HG03175 (cell line): ENCODE measurements around the gene FBL.
A peak's percentile ranks its signal among the peaks of the same experiment; 100 is the strongest.

Source experiments
- ATAC-seq: cut with Tn5 transposase; IDR thresholded peaks from one replicate; pipeline ENCODE4 v1.9.1; 2021; ENCODE audit warnings: mild to moderate bottlenecking, moderate library complexity; ENCODE audit not compliant: unreplicated experiment

Gene FBL

GRCh38 chr19:39843919-39844793 lies 2.0 kb downstream of the FBL start:
- ATAC-seq: no peak

- ATAC-seq: no peak
Measured at GRCh38 chr19:39842693-39843435, 3.3 kb downstream of the FBL start.

GRCh38 chr19:39841041-39841440 lies 5.1 kb downstream of the FBL start:
- no peak for ATAC-seq

GRCh38 chr19:39840492-39840891 lies 5.7 kb downstream of the FBL start:
- no peak for ATAC-seq

GRCh38 chr19:39839678-39840327 lies 6.4 kb downstream of the FBL start:
- ATAC-seq: no peak

GRCh38 chr19:39838569-39838968 lies 7.6 kb downstream of the FBL start:
- no peak for ATAC-seq

- no peak for ATAC-seq
Measured at GRCh38 chr19:39837978-39838377, 8.2 kb downstream of the FBL start.

GRCh38 chr19:39834287-39834841 lies 11.8 kb downstream of the FBL start:
- ATAC-seq: no peak

- ATAC-seq: peak; percentile 91
Measured at GRCh38 chr19:39833464-39834286, 12.5 kb downstream of the FBL start, which contains the start of gene DYRK1B. DYRK1B (minus strand) TSS chr19:39834162; CDS start chr19:39831867, 2,295 bp downstream.

- no peak for ATAC-seq
Measured at GRCh38 chr19:39833160-39833463, 13.1 kb downstream of the FBL start.

GRCh38 chr19:39832341-39833083 lies 13.7 kb downstream of the FBL start:
- ATAC-seq: no peak

- ATAC-seq: no peak
Measured at GRCh38 chr19:39831679-39832078, 14.5 kb downstream of the FBL start.

- ATAC-seq: no peak
Measured at GRCh38 chr19:39830847-39831246, 15.3 kb downstream of the FBL start.

GRCh38 chr19:39830406-39830805 lies 15.8 kb downstream of the FBL start:
- no peak for ATAC-seq

GRCh38 chr19:39829702-39830275 lies 16.4 kb downstream of the FBL start:
- ATAC-seq: no peak

GRCh38 chr19:39828654-39829032 lies 17.5 kb downstream of the FBL start:
- ATAC-seq: no peak

- no peak for ATAC-seq
Measured at GRCh38 chr19:39828015-39828653, 18.0 kb downstream of the FBL start.

- ATAC-seq: no peak
Measured at GRCh38 chr19:39827216-39827615, 19.0 kb downstream of the FBL start.

- ATAC-seq: no peak
Measured at GRCh38 chr19:39826311-39826945, 19.8 kb downstream of the FBL start.
